ENCODE results near the gene CWC27.

- TF ChIP-seq CTCF (IDR thresholded peaks at IDR 0.05) (peak; percentile 61 to 79 (median 63)), POLR2AphosphoS5 (IDR thresholded peaks at IDR 0.05; ENCODE audit: insufficient read depth in 1 of 2, low read depth in 1 of 2) (no peak), POLR2A (IDR thresholded peaks at IDR 0.05) (no peak)
Observed at GRCh38 chr5:64784451-64785025, 15.8 kb downstream of the CWC27 start.

Measured in vagina (tissue), 2 donors.